NOMO-1 (cell line): ENCODE results near the gene TENM4.

Experiments
- DNase-seq, 2 experiments: peaks; one replicate each; lab custom pipeline; 2025; ENCODE audit not compliant: unreplicated experiment in 2 of 2; lab: John Stamatoyannopoulos, UW

The TENM4 gene

DNA sequence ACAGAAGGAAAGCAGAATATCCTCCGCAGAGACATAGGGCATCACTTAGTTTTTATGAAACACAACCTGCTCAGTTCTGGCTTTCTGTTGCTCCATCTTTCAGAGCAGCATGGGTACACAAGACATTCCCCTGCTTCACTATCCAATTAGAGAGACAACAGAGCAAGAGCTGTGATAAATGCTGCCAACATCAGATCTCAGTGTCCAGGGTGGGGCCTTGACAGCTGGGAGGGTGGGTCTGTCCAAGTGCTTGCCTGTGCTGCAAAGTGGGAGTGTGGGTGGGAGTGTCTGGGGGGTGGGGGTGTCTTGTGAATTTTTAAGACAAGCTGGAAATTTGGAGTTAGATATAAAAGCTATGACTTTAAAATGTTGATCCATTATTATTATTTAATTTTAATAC is 369.6 kb downstream of the TENM4 start:
- no peak for DNase-seq

DNA sequence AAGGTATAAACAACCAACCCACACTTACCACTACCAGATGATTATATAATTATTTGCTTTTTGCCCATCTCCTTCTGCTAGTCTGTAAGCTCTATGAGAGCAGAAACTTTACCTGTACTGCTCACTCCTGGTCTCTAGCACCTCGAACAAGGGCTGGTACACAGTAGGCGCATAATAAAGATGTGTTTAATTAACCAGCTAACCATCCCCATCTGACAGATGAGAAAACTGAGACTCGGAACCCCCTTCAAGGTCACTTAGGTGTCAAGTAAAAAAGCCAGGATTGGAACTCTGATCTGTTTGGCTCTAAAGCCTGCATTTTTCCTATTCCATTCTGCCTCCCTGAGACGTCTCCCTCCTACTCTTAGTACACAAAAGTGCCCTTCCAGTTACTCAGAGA is 370.3 kb downstream of the TENM4 start:
- DNase-seq, result no peak

DNA sequence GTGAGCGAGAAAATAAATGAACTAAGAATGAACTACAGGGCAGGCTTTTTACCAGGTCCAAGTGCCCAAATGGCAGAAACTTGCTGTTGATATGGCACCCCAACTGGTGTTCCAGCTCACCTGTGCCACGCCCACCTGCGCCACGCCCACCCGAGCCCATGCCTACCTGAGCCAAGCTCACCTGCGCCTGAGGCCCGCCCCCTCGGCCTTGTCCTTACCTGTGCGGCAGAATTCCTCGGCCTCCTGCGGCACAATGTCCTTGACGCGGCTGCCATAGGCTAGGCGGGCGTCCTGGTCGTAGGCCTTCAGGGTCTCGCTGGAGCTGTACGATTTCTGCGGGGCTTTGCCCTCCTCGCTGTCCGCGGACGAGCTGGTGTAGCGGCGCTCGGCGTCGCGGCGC is 371.3 kb downstream of the TENM4 start:
- no peak for DNase-seq

DNA sequence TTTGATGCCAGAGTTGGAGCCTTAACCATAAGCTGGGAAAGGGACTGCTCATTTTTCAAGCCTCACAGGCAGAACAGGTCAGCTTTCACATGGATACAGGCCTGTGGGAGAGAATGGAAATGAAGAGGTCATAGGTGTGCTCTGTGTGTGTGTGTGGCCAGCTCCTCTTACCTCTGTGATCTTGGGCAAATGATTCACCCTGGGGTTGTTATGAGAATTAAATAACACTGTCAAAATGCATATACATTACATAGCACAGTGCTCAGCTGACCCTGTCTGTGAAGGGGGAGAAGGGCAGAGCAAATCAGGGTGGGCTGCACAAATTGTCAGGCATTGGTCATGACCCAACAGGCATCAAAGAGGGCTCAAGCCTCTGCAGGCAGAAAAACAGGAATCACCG is 372.5 kb downstream of the TENM4 start:
- DNase-seq, result no peak

DNA sequence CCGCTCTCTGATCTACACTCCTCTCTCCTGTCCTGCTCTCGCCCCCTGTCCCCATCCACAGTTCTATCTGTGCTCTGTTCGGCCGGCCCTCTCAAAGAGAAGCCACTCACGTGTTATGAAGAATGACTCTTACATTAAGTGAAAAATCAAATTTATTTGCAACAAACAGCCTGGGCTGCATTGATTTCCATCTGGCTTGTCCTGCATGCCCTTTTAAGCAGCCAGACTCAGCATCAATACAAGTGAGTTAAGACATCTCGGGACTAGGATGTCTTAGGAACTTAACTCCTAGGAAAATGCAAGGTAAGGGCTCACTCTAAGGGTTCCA is 373.5 kb downstream of the TENM4 start:
- DNase-seq, result no peak

DNA sequence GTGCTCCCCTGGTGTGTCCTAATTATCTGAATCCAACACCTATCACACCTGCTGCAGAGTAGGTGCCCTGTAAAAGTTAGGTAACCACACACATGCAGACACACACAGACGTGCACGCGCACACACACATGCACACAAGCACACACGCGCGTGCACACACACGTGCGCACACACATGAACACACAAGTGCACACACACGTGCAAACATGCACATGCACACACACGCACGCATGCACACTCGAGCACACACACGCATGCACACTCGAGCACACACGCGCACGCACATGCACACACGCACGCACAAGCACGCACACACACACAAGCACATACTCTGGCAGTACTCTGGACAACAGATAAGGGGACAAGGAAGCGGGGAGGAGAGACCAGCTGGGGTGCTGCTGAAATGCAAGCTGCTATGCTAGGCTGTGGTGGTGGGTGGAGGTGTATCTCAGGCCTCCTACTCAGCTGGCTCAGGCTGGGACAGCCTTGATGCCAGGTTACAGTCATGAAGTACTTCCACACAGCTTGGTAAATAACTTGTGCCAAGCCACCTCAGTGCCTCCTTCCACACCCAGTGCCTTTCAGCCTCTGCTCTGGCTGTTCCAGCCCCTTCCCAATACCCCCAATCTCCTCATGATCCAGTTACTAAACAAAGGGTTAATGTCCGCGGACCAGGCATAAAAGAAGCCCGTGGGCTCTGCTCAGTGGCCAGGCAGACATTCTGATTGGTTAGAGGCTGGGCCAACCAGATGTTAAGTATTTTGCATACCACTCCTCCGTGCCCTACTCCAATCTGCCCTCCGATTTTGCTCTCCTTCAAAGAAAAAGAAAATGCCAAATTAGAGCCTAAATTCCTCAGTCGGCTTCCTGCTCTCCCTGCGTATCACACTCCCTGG is 374.1 kb downstream of the TENM4 start:
- no peak for DNase-seq

DNA sequence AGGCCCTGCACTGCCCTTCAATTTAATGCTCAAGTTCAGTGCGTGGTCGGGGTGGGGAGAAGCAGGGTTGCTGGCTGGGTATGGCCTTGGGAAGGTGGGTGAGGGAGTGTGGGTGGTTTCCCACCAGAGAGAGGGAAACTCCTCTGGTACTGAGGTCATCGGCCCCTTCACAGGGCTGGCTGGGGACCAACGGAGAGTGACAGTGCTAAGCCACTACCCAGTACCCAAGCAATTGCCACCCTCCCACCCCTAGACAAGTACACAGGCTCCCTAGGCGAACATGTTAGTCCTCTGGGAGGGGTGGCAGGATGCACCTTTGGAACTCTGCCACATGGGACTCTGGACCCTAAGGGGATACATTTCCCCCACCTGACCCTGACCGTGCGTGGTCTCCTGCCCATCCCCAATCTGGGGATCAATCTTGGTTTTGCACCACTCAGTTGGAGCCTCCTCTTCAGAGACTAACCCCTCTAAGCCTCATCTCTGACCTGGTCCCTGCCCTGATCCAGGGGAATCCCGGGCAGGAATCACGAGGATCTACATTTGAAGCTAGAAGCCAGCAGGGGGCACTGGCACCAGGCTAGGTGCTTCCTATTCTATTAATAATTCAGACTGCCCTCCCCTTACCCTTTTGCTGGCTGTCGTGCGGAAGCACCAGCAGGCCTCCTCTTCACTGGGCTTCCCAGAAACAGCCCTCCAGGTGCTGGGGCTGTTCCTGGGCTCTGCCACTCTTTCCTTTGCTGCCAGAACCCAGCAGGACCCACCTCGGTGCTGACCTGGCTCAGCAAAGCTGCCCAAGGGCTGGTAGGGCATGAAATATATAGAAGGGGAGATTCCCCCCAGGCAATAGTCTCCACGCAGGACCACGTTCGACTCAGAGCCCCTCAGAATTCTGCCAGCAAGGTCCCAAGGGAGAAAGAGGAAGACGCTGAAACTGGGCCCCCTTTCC is 377.7 kb downstream of the TENM4 start:
- no peak for DNase-seq

DNA sequence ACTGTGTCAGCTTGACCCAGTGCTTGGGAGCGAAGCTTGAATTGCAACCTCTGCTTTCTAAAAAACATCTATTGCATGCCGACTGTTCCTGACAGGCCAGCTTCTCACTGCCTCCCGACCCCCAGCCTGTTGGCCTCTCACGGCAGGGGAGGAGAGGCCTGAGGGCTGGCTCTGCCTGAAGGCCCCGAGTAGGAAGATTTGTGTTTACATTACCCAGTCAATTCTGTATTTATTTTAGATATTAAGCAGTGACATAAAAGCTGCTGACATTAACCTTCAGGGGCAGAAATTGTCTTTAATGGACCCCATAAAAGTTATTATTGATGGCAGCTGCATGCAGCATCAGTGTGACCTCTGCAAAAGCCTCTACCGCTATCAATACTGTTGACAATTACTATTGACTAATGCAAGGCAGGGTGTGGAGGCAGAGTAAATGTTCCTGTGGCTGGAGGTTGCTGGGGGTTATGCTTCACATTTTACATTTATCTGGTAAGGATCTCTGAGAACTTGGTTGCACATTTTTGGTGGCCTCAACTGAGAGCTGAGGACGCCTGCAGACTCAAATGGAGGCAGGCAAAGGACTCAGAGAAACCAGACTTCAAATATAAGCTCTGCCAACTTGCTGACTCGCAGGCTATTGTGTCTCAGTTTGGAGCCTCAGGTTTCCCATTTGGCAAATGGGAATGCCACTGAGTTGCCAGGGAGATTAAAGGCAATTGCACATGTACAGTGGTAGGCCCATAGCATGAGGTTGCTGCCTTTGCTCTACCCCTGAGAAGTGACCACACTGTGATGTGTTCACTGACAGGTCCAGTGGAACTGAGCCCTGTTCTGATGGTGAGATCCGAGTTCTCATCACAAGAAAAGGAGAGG is 380.5 kb downstream of the TENM4 start:
- no peak for DNase-seq

DNA sequence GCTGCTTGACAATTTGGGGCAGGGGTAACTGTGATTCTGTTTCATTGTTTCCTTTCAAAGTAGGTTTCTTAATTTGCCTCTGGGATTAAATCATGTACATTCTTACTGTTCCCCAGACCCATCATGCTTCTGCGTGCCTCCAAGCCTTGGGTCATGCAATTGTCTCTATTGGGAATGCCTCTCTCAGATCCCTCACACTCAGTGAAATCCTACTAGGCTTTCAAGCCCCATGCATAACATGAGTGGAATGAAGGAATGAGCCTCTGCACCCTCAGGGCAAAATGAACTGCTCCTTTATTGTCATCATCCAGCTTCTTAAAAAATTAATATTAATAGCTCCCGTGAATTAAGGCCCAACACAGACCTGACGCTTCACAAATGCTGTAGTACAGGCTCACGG is 381.7 kb downstream of the TENM4 start:
- no peak for DNase-seq

DNA sequence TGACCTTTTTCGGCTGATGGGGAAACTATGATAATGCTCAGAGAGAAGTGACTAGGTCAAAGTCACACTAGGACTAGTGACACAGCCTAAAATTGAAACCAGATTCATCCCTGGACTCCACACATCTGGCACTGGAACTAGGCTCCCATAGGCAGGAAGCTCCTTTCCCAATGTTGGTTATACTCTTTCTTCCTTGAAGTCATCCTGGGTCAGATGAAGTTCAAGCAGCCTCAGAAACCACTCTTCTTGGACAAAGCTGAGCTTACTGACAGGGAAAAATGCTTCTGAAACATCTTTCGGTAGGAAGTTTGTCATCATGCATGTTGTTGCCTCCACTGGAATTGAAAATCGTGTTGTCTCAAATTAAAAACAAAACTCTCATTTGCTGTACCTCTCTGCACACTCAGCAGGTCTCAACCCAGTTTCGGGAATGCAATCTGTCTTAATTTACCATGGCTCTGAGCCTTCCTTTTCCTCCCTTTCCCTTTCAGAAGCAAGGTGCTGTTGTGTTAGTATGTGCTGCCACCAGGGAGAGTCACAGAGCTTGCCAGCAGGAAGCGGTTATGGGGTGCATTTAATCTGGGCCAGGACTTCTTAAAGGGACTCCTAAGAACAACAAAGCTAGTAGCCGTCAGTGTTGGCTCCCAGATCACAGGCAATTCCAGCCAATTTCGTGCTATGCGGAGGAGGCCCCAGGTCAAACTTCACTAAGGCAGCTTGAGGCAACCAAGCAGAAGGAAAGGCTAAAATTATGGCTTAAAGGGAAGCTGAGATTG is 384.8 kb downstream of the TENM4 start:
- no peak for DNase-seq

DNA sequence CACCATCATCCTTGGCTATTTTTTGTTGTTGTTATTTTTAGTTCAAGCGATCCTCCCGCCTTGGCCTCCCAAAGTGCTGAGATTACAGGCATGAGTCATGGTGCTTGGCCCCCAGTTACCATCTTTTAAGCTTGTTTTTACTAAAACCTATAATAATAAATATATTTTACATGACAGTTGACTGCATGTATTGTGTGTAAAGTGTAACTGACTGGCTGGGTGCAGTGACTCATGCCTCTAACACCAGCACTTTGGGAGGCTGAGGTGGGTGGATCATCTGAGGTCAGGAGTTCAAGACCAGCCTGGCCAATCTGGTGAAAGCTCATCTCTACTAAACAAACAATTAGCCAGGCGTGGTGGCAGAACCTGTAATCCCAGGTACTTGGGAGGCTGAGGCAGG is 386.2 kb downstream of the TENM4 start:
- DNase-seq, result no peak

DNA sequence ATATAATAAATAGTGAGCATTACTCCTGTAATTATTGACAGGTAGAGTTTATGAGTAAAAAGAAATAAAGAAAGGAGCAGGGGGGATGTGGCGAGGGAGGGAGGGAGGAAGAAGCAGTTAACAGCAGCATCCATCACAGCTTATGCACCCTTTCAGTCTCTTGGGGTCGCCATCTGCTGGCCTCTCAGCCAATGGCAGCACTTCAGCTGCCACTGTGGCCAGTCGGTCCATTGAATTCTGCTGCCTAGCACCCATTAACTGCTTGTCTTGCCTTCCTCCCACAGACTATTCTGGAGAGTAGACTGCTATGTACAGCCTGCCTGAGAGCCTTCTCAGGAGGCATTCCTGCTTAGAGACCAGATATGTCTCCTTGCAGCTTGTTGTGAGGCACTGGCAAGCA is 388.3 kb downstream of the TENM4 start:
- DNase-seq, result no peak

DNA sequence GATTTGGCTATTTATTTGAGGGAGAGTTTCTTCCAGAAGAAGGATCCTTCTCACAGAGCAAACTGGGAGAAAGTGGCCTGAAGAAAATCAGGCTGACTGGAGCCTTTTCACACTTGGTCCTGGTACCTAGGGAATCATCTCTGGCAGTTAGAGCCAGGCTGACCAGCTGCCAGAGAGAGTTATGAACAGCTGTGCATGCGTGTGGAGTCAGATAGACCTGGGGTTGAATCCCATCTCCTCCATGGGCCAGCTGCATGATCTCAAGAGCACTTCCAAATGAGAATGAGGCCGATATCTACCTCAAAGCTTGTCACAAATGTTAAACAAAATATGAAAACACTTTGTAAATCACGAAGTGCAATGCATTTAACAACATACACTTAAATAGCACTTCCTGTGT is 390.0 kb downstream of the TENM4 start:
- no peak for DNase-seq

DNA sequence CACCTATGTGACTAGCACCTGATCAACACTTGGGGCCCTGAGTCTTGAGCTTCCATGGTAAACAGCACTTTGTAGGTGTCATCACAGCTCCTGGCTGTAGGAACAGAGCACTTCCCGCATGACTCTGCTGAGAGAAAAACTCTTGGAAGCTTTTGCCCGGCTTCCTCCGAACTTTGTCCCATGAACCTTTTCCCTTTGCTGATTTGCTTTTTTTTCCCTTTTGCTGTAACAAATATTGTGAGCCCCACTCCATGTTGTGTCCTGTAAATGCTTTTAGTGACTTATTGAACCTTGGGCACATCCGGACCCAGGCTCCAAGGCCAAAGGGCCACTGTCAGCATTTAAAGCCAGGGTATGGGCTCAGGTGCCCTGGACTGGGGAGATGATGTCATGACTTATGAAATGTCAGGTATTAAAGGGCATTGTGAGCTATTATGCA is 391.1 kb downstream of the TENM4 start:
- DNase-seq, result no peak

DNA sequence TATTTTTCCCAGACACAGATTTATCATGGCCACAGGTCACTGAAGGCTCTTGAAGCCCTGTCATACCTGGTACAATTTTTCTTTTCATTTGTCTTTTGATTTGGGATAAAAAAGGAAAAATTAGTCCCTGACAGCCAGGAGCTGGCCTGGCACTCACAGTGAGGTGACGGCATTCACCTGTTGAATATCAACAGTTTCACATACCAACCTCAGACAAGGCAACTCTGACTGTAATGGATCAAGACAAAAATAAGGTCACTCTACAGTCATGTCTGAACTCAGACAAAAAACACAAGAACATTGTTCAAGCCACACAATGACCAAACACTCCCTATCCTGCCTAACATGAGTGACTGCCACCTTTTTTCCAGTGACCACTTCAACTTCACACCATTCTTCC is 392.9 kb downstream of the TENM4 start:
- DNase-seq, result no peak

DNA sequence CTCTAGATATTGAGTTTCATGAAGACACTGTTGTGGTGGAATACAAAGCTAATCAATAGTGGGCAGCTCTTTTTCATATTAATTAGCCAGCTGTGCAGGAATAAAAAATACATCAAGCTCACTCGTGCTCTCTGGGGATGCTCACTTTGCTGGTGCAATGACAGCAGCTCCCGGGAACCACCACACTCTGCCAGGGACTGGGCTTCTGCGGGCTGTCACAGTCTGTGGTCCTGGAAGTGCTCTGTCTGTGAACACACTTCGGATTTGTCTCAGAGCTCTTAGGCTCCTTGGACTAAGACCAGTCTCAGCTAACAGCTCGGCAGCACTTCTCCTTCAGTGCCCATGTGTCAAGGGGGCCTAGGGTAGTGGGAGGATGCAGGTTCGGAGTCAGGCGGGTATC is 393.5 kb downstream of the TENM4 start:
- DNase-seq, result no peak

DNA sequence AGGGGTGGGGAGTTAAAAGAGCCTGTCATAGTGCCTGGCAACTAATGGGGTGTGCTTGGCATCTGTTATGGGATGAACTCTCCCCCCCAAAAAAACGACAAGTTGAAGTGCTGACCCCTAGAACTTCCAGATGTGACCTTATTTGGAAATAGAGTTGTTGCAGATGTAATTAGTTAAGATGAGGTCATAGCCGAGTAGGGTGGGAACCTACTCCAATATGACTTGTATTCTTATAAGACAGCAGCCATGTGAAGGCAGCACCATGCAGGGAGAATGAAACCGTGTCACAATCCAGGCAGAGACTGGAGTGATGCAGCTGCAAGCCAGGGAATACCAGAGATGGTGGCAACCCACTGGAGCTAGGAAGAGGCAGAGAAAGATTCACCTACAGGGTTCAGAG is 394.5 kb downstream of the TENM4 start:
- no peak for DNase-seq

DNA sequence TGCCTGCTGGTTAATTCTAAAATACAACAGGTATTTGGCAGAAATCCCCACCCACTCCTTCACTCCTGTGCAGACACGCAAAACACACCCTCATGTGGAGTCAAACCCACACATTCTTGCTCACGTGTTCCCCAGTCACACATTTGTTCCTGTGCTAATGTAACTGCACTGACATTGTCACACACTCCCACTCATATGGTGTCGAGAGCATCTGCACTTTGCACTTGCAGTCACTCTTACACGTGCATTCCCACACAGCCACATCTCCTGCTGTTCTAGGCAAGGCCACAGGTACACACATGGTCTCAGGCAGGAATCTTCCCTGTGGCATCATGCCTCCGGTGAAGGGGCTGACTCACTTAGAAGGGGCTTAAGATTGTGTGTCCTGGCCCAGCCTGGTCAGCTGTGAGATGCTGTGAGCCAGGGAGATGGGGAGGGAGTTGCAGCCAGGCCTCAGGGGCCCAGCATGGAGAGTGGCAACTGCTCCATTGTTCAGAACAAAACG is 395.0 kb downstream of the TENM4 start:
- no peak for DNase-seq

DNA sequence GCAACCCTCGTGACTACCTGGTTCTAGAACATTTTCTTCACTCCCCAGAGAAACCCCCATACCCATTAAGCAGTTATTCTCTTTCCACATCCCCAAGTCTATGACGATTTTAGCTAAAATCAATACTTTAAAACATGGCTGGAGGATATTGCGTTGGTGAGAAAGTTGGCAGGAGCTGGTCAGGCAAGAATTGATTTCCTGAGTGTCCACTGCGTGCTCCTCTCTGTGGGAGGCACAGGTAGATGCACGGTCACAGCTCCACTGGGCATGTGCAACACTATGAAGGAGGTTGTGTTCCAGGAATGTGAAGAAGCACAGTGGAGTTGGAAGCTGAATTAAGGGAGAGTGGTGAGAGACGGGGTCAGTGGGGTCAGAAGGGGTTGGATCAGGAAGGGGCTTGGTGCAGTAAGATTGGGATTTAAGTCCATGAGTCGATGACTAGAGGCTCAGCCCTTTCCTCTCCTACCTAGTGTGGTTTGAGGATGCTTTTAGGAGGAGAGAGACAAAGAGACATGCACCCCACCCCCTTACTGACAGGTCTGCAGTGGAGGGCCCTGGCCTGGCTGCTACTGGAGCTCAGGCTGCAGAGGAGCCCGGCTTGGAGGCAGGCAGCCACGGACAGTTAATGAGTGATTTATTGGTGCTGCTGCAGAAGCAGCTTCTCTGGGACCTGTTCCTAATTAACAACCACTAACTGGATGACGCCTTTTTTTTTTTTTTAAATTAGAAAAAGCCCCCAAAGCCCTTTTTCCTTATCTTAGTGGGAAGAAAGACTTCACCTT is 395.6 kb downstream of the TENM4 start:
- no peak for DNase-seq
